ENCODE measurements around the gene EVA1B.

The EVA1B gene

GRCh38 chr1:36320291-36320761 lies 3.1 kb downstream of the EVA1B start:
- no peak for DNase-seq (ENCODE audit: low read depth)

GRCh38 chr1:36309397-36309796 lies 14.0 kb downstream of the EVA1B start:
- no peak for DNase-seq (ENCODE audit: low read depth)

DNA sequence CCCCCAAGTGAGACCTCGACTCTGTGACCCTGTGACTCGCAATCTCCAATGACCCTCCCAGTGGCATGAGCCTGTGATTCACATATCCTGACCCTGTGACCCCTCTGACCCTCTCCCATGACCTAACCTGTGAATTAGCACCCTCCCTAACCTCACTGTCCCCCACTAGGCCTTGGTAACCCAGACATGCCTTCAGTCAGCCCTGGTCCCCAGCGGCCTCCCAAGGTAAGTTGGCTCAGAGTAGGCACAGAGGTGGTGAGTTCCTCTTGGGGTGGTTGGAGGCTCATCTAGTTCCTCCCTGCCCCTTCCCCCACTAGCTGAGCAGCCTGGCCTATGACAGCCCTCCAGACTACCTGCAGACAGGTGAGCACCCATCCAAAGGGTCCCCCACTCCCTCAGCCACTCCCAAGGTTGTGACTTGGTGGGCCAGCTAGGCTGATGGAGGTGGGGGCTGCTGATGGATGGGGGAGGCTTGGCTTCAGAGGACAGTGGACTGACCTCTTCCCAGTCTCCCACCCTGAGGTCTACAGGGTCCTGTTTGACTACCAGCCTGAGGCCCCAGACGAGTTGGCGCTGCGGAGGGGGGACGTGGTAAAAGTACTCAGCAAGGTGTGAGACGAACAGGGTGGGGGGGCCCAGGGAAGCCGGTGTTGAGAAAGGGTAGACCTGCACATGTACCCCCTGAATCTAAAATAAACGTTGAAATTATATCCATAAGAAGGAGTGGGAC lies 15.7 kb downstream of the EVA1B start:
- no peak for DNase-seq (ENCODE audit: low read depth)

GRCh38 chr1:36306902-36307456 lies 16.5 kb downstream of the EVA1B start:
- peak; percentile 84 for DNase-seq (ENCODE audit: low read depth)

- peak; percentile 35 for DNase-seq (ENCODE audit: low read depth)
These were observed 17.1 kb downstream of the EVA1B start, which contains the start of gene SH3D21 for GRCh38 chr1:36306210-36306901. Gene SH3D21, plus strand, starts transcription at chr1:36306368. Its CDS starts 53 bp downstream, at chr1:36306421.

- no peak for DNase-seq (ENCODE audit: low read depth)
These were observed 17.6 kb downstream of the EVA1B start for GRCh38 chr1:36305915-36306209.

DNA sequence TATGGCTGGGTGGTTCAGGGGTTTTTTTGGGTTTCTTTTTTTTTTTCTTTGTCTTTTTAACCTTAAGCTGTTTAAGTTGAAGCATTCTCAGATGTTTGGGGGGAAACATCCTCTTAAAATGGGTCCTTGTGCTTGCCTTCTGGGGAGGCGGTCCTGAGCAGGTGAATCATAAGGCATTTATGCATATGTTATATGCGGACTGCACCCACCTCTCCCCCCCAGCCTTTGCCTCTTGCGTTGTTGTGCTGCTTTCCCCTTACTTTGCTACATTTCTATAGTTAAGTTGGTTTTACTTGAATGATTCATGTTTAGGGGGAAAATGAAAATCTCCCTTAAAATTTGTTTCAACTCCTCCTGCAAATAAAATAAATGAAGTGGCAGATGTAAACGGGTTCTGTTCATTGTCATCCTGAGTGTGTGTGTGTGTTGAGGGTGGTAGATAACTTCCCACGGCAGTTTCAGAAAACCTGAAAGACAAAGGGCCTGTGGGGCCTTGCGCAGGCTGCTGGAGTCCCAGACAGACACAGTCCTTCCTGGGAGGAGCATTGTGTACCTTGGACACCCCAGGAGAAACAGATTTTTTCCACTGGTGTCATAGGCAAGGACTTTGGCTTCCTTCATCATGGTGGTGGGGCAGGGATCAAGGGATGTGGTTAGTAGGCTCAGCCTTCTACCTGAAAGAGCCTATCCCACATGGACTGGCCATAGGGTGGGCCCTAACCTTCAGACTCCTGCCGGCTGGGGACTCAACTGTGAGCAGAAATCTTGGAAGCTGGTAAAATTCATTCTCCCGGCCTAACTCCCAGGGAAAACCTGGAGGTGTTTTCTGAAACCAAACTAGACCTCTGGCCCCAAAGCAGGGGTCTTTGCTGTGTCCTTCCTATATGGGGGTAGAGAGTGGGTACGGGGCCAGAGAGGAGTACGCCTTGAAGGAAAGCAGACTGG lies 18.2 kb downstream of the EVA1B start:
- DNase-seq (ENCODE audit: low read depth) = no peak

DNA sequence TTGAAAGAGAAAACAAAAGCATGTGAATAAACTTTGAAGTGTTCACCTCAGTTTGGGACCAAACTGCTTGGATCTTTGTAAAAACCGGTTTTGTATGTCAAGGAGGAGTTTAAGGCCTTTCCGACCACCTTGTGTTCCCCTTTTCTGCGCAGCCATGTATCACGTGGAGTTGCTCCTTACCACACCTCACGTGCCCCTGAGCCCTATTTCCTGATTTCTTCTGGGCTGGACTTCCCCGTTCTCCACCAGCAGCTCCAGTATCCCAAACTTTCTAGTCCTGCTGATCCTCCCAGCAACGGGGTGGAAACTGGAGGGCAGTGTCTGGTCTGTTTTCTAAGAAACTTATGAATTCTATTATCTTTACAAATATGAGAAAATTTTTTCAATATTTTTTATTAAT lies 18.9 kb downstream of the EVA1B start:
- DNase-seq (ENCODE audit: low read depth) = no peak

DNA sequence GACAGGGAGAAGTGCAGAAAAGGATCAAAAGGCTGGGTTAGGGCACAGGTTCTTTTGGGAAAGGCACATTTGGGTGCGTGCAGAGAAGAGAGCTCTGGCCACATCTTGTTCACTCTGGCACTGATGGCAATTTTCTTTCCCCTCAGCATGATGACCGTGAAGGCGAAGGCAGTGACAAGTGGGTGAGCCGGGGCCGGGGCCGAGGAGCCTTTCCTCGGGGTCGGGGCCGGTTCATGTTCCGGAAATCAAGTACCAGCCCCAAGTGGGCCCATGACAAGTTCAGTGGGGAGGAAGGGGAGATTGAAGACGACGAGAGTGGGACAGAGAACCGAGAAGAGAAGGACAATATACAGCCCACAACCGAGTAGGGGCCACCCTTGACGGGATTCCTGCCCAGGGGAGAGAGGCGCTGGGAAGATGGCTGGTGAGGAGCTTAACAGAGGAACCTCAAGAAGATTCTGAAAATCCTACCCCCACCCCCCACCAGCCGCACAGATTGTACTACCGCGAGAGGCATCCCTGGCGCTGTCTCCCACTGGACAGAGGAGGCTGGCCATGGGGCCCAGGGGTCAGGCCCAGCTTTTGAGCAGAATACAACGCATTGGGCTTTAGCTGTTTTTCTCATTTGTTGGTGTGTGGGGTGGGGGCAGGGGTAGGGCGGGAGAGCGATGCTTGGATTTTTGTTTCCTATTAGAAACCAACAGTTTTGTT lies 19.6 kb downstream of the EVA1B start:
- no peak for DNase-seq (ENCODE audit: low read depth)

DNA sequence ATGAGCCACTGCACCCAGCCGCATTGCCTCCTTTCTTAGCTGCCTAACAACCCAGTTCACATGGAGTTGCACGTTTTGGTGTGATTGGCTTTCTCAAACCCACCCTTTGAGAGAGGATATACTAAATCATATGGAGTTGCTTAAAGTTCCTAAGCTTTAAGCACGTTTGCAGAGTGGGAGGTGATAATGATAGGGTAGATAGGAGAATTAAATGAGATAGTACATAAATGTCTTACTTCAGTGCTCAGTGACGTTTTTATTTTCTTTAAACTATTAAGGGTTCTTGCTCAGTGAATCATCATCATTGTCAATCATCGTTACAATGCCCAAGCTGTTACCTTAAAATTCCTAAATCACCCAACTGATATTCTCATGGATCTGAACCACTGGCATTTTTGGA lies 20.2 kb downstream of the EVA1B start:
- no peak for DNase-seq (ENCODE audit: low read depth)

DNA sequence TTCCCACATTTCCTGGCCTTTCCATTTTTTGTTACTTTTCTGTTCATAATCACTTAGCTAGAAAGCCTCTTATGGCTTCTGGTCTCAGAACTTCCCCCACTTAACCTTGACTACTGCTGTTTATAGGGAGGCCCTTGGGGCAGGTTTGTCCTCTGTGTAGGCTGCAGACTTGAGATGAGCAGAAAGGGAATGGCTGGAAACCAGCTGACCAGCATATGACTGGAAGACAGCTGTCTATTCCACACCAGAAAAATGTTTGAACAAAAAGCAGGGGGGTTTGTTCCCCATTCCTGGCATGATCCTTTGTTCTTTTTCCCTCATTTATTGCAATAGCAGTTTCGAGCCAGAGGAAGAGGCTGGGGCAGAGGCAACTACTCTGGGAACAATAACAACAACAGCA lies 22.2 kb downstream of the EVA1B start:
- no peak for DNase-seq (ENCODE audit: low read depth)

DNA sequence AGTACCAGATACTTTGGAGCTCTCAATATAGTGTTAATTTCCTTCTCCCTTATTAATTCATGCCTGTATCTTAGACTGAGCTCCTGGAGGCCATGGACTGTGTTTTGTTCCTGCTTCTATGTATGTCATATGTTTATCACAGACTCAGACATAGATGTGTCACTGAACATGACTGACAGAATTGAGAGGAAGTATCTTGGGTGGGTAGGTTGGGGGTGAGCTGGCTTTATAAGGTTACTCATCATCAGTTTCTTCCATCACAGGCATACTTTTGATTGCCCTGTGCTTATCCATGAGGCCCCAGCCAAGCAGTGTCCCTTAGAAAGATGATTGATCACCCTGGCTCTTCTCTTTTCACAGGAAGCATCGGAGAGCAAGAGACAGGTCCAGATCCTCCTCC lies 22.9 kb downstream of the EVA1B start:
- DNase-seq (ENCODE audit: low read depth) = no peak

DNA sequence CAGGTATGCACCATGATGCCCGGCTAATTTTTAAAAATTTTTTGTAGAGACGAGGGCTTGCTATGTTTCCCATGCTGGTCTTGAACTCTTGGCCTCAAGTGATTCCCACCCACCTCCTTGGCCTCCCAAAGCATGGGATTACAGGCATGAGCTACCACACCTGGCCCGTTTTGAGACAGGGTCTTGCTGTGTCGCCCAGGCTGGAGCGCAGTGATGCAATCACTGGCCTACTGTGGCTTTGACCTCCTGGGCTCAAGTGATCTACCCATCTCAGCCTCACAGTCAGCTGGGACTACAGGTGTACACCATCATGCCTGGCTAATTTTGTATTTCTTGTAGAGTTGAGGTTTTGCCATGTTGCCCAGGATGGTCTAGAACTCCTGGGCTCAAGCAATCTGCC lies 24.8 kb downstream of the EVA1B start:
- no peak for DNase-seq (ENCODE audit: low read depth)

- no peak for DNase-seq (ENCODE audit: low read depth)
These were observed 26.4 kb downstream of the EVA1B start for GRCh38 chr1:36297062-36297461.

DNA sequence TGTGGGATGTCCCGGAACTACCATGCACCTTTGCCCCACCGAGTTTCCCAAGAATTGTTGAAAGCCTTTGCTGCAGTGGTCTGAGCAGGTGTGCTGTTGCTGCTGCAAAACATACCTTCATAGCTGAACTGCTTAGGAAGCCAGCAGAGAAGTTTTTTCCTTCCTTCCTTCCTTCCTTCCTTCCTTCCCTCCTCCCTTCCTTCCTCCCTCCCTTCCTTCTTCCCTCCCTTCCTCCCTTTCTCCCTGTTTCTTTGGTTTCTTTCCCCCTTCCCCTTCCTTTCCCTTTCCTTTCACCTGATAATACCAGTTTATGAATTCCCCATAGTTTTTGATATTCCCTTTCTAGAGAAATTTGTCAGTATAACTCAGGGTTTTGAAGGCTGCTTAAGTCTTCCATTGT lies 28.1 kb downstream of the EVA1B start:
- DNase-seq (ENCODE audit: low read depth) = no peak

DNA sequence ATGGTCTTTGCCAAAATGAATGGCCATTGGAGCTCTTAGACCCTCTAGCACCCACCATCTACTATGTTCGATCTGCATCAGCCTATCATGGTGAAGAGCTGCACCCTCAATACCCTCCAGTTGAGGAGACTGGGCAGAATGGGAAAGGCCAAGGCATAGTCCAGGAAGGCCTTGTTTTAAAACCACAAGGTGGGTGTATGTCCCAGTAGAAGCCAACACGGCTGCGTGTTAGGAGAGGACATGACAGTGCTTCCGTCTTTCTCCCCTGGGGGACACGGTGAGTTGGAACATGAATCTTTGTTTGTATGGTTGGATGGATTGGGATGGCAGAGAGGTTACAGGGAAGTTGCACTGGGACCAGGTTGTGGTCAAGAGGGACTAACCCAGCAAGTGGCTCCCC lies 35.9 kb downstream of the EVA1B start:
- DNase-seq (ENCODE audit: low read depth) = no peak

DNA sequence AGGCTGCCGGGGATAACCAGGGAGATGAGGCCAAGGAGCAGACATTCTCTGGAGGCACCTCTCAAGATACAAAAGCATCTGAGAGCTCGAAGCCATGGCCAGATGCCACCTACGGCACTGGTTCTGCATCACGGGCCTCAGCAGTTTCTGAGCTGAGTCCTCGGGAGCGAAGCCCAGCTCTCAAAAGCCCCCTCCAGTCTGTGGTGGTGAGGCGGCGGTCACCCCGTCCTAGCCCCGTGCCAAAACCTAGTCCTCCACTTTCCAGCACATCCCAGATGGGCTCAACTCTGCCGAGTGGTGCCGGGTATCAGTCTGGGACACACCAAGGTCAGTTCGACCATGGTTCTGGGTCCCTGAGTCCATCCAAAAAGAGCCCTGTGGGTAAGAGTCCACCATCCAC lies 36.6 kb downstream of the EVA1B start:
- DNase-seq (ENCODE audit: low read depth) = no peak

GRCh38 chr1:36285443-36286101 lies 37.9 kb downstream of the EVA1B start:
- DNase-seq (ENCODE audit: low read depth) = peak; percentile 38

DNA sequence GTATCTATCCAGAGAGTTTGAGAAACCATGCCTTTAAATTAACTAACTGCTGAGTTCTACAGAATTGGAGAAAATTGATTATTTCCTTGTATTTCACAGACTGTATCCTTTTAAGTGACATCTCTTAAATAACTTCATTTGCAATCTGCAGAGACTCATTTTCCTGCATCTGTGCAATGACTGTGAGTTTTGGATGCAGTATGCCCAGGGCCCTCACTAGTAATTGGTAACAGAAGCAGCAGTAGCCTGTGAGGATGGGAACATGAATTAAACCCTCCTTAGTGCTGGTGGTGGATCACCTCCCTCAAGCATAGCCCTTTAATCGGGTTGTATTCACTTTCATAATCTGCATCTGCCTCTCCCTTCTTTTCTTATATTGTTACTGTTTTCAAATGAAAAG lies 38.9 kb downstream of the EVA1B start:
- no peak for DNase-seq (ENCODE audit: low read depth)

- DNase-seq (ENCODE audit: low read depth) = no peak
These were observed 39.4 kb downstream of the EVA1B start for GRCh38 chr1:36284061-36284460.

DNA sequence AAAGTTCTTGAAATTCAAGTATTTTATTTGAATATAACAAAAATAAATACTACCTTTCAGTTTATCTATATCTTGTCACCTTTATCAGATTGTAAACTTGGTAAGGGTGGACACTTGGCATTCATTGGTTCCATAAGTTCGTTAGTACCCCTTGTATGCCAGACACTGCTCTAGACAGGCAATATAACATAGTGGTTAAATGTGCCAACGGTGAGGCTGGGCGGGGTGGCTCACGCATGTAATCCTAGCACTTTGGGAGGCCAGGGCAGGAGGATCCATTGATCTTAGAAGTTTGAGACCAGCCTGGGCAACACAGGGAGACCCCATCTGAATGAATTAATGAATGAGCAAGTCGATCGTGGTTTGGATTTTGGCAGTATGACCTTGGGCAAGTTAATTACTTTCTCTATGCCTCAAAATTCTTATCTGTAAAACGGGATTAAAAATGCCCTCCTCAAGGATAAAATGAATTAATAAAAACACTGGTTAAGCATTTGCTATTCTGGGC lies 43.6 kb downstream of the EVA1B start:
- no peak for DNase-seq (ENCODE audit: low read depth)
